Right renal pelvis (tissue), 4 donors: Measurements from ENCODE around the gene PSMD13. TPM values are rescaled to one million over a fixed set of nuclear protein-coding genes. Genes with fewer than 3 reads are reported as not detected.

Source experiments
- DNase-seq, 4 donors: peaks; one replicate each; pipeline ENCODE4 v3.0.0-alpha.2; 2013; ENCODE audit warnings: low read depth in 4 of 4, low spot score in 3 of 4, missing footprints in 1 of 4
- polyA plus RNA-seq, 4 donors: library from polyadenylated mRNA; unstranded; fragments of 120-200 nt; gene quantifications; one replicate each; pipeline ENCODE4 v1.2.1, GENCODE V29; 2013; ENCODE audit not compliant: insufficient read length in 4 of 4

Gene PSMD13
- polyA plus RNA-seq, 4 donors, result 131 to 151 (median 138) TPM

- no peak for DNase-seq
These were observed 59.6 kb downstream of the PSMD13 start for GRCh38 chr11:296171-297050.

- no peak for DNase-seq
These were observed 60.3 kb downstream of the PSMD13 start for GRCh38 chr11:297051-297585.

- DNase-seq, result no peak
These were observed 61.0 kb downstream of the PSMD13 start for GRCh38 chr11:297586-298405.

GRCh38 chr11:298406-299065 lies 61.8 kb downstream of the PSMD13 start:
- DNase-seq, result no peak

- no peak for DNase-seq
These were observed 62.5 kb downstream of the PSMD13 start, which contains the start of gene IFITM5 for GRCh38 chr11:299081-299891. Gene IFITM5, minus strand, starts transcription at chr11:299526. Its CDS starts 36 bp downstream, at chr11:299490.

GRCh38 chr11:299951-300735 lies 63.4 kb downstream of the PSMD13 start:
- no peak for DNase-seq

Other genes starting within 250 kb of the PSMD13 start
- 1 to 10 TPM in 1 of 4 donors, under 1 TPM in 1, not detected in 2; 0.83 to 1.3 TPM for gene SCGB1C1, start 43.9 kb upstream of the PSMD13 start, polyA plus RNA-seq
- gene BET1L, start 29.6 kb upstream of the PSMD13 start, polyA plus RNA-seq, result 10 to 100 TPM; 44.5 to 49.5 (median 47.1) TPM
- 10 to 100 TPM; 73.5 to 97.6 (median 81.7) TPM for gene RIC8A, start 29.3 kb upstream of the PSMD13 start, polyA plus RNA-seq
- 10 to 100 TPM; 25.5 to 33.8 (median 30.5) TPM for gene SIRT3, start 634 bp upstream of the PSMD13 start, polyA plus RNA-seq
- gene NLRP6, start 41.4 kb downstream of the PSMD13 start, polyA plus RNA-seq, result under 1 TPM; 0.20 to 0.80 (median 0.36) TPM
- 10 to 100 TPM; 14.8 to 25.7 (median 19.4) TPM for gene PGGHG, start 52.1 kb downstream of the PSMD13 start, polyA plus RNA-seq
- under 1 TPM in 2 of 4 donors, not detected in 2; 0.34 to 0.48 TPM for gene IFITM5, start 62.5 kb downstream of the PSMD13 start, polyA plus RNA-seq
- gene IFITM2, start 70.8 kb downstream of the PSMD13 start, polyA plus RNA-seq, result 100 to 1,000 TPM; 194 to 242 (median 224) TPM
- gene IFITM1, start 77.1 kb downstream of the PSMD13 start, polyA plus RNA-seq, result 10 to 100 TPM; 34.1 to 44.9 (median 39.9) TPM
- gene IFITM3, start 83.9 kb downstream of the PSMD13 start, polyA plus RNA-seq, result 100 to 1,000 TPM; 400 to 486 (median 421) TPM
- 10 to 100 TPM; 57.3 to 83.9 (median 61.4) TPM for gene B4GALNT4, start 132.5 kb downstream of the PSMD13 start, polyA plus RNA-seq
- gene PKP3, start 157.2 kb downstream of the PSMD13 start, polyA plus RNA-seq, result 1 to 10 TPM; 4.0 to 7.4 (median 5.2) TPM
- 10 to 100 TPM; 33.4 to 64.4 (median 36.7) TPM for gene SIGIRR, start 178.0 kb downstream of the PSMD13 start, polyA plus RNA-seq
- 10 to 100 TPM in 1 of 4 donors, 1 to 10 TPM in 3; 7.8 to 12.7 (median 9.6) TPM for gene ANO9, start 205.0 kb downstream of the PSMD13 start, polyA plus RNA-seq
- gene PTDSS2, start 213.3 kb downstream of the PSMD13 start, polyA plus RNA-seq, result 10 to 100 TPM; 30.1 to 41.4 (median 32.5) TPM